8988T (cell line): ENCODE measurements around the gene HPCAL1.

Source experiments
- DNase-seq: peaks from one replicate; pipeline ENCODE4 v3.0.0; 2011

Gene HPCAL1

GRCh38 chr2:10372862-10373240 lies 70.1 kb downstream of the HPCAL1 start:
- DNase-seq = no peak

GRCh38 chr2:10373931-10374330 lies 71.2 kb downstream of the HPCAL1 start:
- no peak for DNase-seq

- DNase-seq = no peak
Measured at GRCh38 chr2:10374362-10374943, 71.7 kb downstream of the HPCAL1 start.

GRCh38 chr2:10375570-10376281 lies 73.0 kb downstream of the HPCAL1 start:
- DNase-seq = no peak

GRCh38 chr2:10377052-10377746 lies 74.5 kb downstream of the HPCAL1 start:
- no peak for DNase-seq

GRCh38 chr2:10377747-10378085 lies 75.0 kb downstream of the HPCAL1 start:
- DNase-seq = no peak

GRCh38 chr2:10378189-10378588 lies 75.5 kb downstream of the HPCAL1 start:
- DNase-seq = no peak

- DNase-seq = no peak
Measured at GRCh38 chr2:10380048-10380926, 77.6 kb downstream of the HPCAL1 start.

- DNase-seq = no peak
Measured at GRCh38 chr2:10381997-10382353, 79.3 kb downstream of the HPCAL1 start.

GRCh38 chr2:10382354-10383061 lies 79.8 kb downstream of the HPCAL1 start:
- DNase-seq = no peak

- no peak for DNase-seq
Measured at GRCh38 chr2:10383960-10384734, 81.4 kb downstream of the HPCAL1 start.

- no peak for DNase-seq
Measured at GRCh38 chr2:10385501-10385900, 82.8 kb downstream of the HPCAL1 start.

- no peak for DNase-seq
Measured at GRCh38 chr2:10385933-10386773, 83.4 kb downstream of the HPCAL1 start.

- no peak for DNase-seq
Measured at GRCh38 chr2:10387033-10387432, 84.3 kb downstream of the HPCAL1 start.

GRCh38 chr2:10388954-10389560 lies 86.4 kb downstream of the HPCAL1 start:
- no peak for DNase-seq

- DNase-seq = no peak
Measured at GRCh38 chr2:10389573-10389972, 86.9 kb downstream of the HPCAL1 start.

- no peak for DNase-seq
Measured at GRCh38 chr2:10390369-10390801, 87.7 kb downstream of the HPCAL1 start.

GRCh38 chr2:10392100-10392499 lies 89.4 kb downstream of the HPCAL1 start:
- DNase-seq = no peak

- DNase-seq = no peak
Measured at GRCh38 chr2:10392548-10392947, 89.8 kb downstream of the HPCAL1 start.

GRCh38 chr2:10392951-10393639 lies 90.4 kb downstream of the HPCAL1 start:
- DNase-seq = no peak
